Rectal smooth muscle tissue (tissue), 1 donor: Measurements from ENCODE around the gene PCIF1.
A peak's percentile ranks its signal among the peaks of the same experiment; 100 is the strongest.
"Not testable (repeated sequence)": the region's sequence is repeated elsewhere in the genome, so short reads cannot be mapped to it uniquely, and the experiment has no call there.

Source experiments
- H3K27ac ChIP-seq: one replicate; pipeline ENCODE4 v1.7.0; 2013; ENCODE audit warnings: low read depth, low read length, inconsistent platforms
- H3K27me3 ChIP-seq: one replicate; pipeline ENCODE4 v1.7.0; 2013; ENCODE audit warnings: low read length; ENCODE audit not compliant: control insufficient read depth, insufficient read depth
- H3K36me3 ChIP-seq: one replicate; pipeline ENCODE4 v1.7.0; 2013; ENCODE audit warnings: low read length; ENCODE audit not compliant: control insufficient read depth, insufficient read depth
- H3K4me1 ChIP-seq: one replicate; pipeline ENCODE4 v1.7.0; 2013; ENCODE audit warnings: low read length; ENCODE audit not compliant: control insufficient read depth, insufficient read depth
- H3K4me3 ChIP-seq: one replicate; pipeline ENCODE4 v1.7.0; 2013; ENCODE audit warnings: low read length
- H3K9ac ChIP-seq: one replicate; pipeline ENCODE4 v1.7.0; 2013; ENCODE audit warnings: low read length

Gene PCIF1

DNA sequence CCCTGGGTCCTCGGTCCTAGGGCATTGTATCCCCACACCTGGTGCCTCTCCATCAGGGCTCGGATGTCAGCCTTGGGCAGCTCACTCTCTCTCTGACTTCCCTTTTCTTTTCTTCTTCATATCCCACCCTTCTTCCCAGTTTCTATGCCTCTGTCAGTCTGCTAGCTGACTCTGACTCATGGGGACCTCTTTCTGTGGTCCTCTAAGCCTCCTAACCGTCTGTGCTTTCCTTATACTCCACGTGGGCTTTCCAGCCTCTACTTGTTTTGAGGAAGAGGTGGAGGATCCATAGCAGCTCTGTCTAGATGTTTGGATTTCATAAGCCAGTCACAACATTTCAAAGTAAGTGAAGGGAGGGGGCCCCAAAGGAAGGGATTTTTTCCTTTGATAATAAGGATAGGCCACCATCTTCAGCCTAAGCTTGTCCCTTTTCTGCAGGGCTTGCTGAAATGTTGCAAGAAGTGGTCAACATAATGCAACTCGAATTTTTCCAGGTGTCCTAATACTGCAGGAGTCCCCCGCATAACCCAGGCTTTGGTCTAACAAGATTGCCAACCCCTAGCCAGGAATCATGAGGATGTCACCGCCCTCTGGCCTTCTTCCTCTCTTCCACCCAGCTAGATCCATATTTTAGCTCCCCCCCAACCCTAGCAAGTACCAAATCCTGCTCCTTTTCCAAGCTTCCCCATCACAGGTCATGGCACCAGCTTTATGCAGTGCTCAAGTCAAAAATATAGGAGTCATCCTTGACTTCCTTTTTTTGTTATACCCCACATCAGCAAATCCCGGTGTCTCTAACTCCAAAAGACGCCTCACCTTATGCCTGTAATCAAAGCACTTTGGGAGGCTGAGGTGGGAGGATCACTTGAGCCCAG is 13.8 kb upstream of the PCIF1 start:
- H3K27ac ChIP-seq, result no peak overlapping the region
- H3K27me3 ChIP-seq, result no peaks in the 10 kb centered on the region
- no peaks in the 10 kb centered on the region for H3K36me3 ChIP-seq
- no peak overlapping the region for H3K9ac ChIP-seq
- H3K4me3 ChIP-seq, result no peak overlapping the region
- peaks cover 4% of the 10 kb centered on the region for H3K4me1 ChIP-seq

DNA sequence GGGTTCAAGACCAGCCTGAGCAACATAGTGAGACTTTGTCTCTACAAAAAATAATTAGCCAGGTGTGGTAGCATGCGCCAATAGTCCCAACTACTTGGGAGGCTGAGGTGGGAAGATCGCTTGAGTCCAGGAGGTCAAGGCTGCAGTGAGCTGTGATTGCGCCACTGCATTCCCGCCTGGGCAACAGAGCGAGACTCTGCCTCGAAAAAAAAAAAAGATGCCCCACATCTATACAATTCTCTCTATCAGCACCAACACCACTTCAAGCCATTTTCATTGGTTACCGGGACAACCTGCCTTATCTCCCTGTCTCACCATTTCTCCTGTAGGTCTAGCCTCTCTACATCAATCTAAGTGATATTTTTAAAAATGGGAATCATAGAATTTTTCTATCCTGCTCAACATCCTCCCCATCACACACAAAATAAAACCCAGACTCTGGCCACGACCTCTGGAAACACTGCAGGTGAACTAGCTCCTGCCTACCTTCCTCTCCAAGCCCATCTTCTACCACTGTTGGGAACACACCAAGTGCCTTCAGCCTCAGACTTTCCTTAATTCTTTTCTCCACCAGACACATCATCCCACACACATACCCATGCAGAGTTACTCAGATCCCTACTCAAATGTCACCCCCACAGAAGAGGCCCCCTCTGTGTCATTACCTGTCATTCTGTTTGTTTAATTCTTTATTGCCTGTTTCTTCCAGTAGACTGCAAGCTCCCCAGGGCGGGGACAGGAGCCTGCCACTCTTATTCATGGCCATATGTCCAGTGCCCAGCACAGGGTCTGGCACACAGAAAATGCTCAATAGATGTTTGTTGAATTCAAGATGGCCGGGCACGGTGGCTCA is 12.9 kb upstream of the PCIF1 start:
- no peak overlapping the region for H3K27ac ChIP-seq
- no peaks in the 10 kb centered on the region for H3K36me3 ChIP-seq
- H3K4me3 ChIP-seq, result no peak overlapping the region
- H3K4me1 ChIP-seq, result peaks cover 4% of the 10 kb centered on the region
- H3K9ac ChIP-seq, result peak overlapping the region; percentile 29
- H3K27me3 ChIP-seq, result no peaks in the 10 kb centered on the region

DNA sequence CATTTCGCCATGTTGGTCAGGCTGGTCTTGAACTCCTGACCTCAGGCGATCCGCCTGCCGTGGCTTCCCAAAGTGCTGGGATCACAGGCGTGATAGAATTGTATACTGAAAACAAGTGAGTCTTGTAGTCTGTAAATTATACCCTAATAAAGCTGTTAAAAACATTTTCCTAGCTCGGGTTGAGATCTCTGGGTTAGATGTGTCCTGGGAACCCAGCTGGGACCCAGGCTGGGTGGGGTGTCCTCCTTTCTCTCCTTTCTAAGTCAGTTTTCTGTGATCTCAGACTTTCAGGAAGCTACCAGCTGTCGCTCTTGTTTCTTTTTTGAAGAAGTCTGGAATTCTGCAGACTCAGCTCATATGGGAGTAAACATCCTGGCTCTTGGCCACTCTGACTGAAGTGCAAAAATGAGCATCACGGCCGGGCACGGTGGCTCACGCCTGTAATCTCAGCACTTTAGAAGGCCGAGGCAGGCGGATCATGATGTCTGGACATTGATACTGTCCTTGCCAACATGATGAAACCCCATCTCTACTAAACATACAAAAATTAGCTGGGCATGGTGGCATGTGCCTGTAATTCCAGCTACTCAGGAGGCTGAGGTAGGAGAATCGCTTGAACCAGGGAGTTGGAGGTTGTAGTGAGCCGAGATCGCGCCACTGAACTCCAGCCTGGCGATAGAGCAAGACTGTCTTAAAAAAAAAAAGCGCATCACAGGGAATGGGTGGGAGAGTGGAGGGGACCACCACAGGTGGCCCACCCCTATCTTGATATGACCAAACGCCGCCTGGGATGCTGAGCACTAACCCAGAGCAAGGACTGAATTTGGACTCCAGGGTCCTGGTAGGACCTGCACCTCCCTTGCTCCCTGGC is 9.9 kb upstream of the PCIF1 start:
- Histone ChIP-seq H3K4me1 (peaks cover 4% of the 10 kb centered on the region), H3K36me3 (no peaks in the 10 kb centered on the region), H3K9ac (no peak overlapping the region), H3K27me3 (no peaks in the 10 kb centered on the region), H3K4me3 (no peak overlapping the region), H3K27ac (no peak overlapping the region)

- Histone ChIP-seq H3K36me3 (no peaks in the 10 kb centered on the region), H3K4me1 (peaks cover 4% of the 10 kb centered on the region), H3K27me3 (no peaks in the 10 kb centered on the region), H3K27ac (no peak overlapping the region), H3K4me3 (no peak overlapping the region), H3K9ac (no peak overlapping the region)
These were observed 8.5 kb upstream of the PCIF1 start for GRCh38 chr20:45925821-45926506.

DNA sequence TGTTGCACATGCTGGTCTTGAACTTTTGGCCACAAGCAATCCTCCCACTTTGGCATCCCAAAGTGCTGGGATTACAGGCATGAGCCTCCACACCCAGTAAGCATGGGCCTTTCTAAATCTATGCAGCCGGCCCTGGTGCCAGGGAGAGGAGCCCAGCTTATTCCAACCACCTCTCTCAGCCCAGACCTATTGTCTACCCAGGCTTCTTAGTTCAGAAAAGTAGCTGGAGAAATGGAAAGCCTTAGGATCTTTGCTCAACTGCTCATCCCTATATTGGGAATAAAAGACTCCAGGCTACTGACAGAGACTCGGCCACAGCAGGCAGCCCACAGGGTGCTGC is 7.8 kb upstream of the PCIF1 start:
- Histone ChIP-seq H3K27ac (no peak overlapping the region), H3K27me3 (no peaks in the 10 kb centered on the region), H3K9ac (no peak overlapping the region), H3K4me1 (peaks cover 4% of the 10 kb centered on the region), H3K4me3 (no peak overlapping the region), H3K36me3 (no peaks in the 10 kb centered on the region)

- H3K27ac ChIP-seq, result no peak overlapping the region
- H3K4me1 ChIP-seq, result peaks cover 4% of the 10 kb centered on the region
- no peak overlapping the region for H3K4me3 ChIP-seq
- no peaks in the 10 kb centered on the region for H3K36me3 ChIP-seq
- no peak overlapping the region for H3K9ac ChIP-seq
- H3K27me3 ChIP-seq, result no peaks in the 10 kb centered on the region
These were observed 7.2 kb upstream of the PCIF1 start for GRCh38 chr20:45927071-45927878.

DNA sequence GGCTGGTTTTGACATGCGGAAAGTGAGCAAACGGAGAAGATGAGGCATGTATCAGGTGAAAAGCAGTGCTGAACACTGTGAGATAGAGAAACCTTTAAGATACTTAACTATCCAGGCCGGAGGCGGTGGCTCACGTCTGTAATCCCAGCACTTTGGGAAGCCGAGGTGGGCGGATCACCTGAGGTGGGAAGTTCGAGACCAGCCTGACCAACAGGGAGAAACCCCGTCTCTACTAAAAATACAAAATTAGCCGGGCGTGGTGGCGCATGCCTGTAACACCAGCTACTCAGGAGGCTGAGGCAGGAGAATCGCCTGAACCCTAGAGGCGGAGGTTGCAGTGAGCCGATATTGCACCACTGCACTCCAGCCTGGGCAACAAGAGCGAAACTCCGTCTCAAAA is 2.8 kb upstream of the PCIF1 start:
- not testable (repeated sequence) for H3K4me3 ChIP-seq, H3K9ac ChIP-seq, H3K27ac ChIP-seq, H3K4me1 ChIP-seq, H3K27me3 ChIP-seq, H3K36me3 ChIP-seq

DNA sequence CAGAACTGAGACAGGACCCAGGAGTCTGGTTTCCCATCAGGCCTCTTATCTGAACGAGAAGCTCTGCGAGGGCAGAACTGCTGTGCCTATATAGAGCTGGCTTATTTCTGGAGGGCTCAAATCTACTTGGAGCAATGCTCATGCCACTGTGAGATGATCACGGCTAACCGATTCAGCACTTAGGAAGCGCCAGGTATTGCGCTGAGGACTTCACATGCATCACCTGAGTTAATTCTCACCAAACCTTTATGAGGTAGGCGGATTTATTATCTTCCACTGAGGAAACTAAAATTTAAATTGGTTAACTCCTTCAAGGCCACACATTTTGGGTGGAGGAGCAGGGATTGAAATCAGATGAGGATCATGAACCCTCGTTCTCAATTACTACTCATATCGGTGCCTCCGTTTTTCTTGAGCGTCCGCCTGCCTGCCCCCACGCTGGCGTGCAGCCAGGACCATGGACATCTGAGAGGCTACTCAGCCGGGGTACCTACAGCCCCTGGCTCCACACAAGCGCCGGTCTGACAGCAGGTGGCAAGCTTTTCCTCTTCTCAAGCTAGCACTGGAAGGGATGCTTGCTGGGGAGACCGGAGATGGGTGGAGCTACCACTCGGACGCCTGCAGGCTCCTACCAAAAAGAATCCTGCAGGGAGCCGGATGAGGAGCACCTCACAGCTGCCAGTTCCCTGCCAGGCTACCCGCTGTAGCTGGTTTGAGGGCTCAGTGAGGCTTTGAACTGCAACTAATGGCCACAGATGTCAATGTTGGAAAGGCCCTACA is 1.0 kb upstream of the PCIF1 start:
- H3K27me3 ChIP-seq, result no peaks in the 10 kb centered on the region
- peak overlapping the region; percentile 99 for H3K4me3 ChIP-seq
- H3K27ac ChIP-seq, result peak overlapping the region; percentile 100
- peaks cover 13% of the 10 kb centered on the region for H3K36me3 ChIP-seq
- peaks cover 5% of the 10 kb centered on the region for H3K4me1 ChIP-seq
- peak overlapping the region; percentile 99 for H3K9ac ChIP-seq

GRCh38 chr20:45934046-45934585 is 367 bp upstream of the PCIF1 start:
- Histone ChIP-seq H3K4me3 (peak overlapping the region; percentile 99), H3K36me3 (peaks cover 18% of the 10 kb centered on the region), H3K4me1 (peaks cover 5% of the 10 kb centered on the region), H3K27me3 (no peaks in the 10 kb centered on the region), H3K9ac (peak overlapping the region; percentile 99), H3K27ac (peak overlapping the region; percentile 100)

GRCh38 chr20:45935416-45936046 is 1.0 kb downstream of the PCIF1 start:
- Histone ChIP-seq H3K36me3 (peaks cover 31% of the 10 kb centered on the region), H3K4me1 (peaks cover 5% of the 10 kb centered on the region)

More at GRCh38 chr20:45935416-45936046, 1.0 kb downstream of the PCIF1 start:
- Histone ChIP-seq H3K27ac (peak overlapping the region; percentile 92), H3K9ac (peak overlapping the region; percentile 73), H3K27me3 (no peaks in the 10 kb centered on the region), H3K4me3 (peak overlapping the region; percentile 93)
